Measurements from ENCODE around the gene MSANTD1.

The MSANTD1 gene

GRCh38 chr4:3217266-3217665 lies 31.7 kb upstream of the MSANTD1 start:
- no peak for DNase-seq

DNA sequence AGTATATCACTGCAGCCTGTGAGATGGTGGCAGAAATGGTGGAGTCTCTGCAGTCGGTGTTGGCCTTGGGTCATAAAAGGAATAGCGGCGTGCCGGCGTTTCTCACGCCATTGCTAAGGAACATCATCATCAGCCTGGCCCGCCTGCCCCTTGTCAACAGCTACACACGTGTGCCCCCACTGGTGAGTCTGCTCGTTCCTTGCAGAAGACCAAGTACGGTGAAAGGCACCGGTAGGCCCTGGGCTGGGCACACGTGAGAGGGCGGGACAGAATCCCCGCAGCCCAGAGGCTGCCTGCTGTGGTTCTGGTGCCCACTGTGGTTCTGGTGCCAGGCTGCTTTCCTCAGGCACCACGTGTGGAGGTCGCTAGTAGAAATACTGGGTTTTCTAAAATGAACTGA lies 31.2 kb upstream of the MSANTD1 start:
- no peak for DNase-seq

GRCh38 chr4:3218824-3219760 lies 29.9 kb upstream of the MSANTD1 start:
- DNase-seq = no peak

DNA sequence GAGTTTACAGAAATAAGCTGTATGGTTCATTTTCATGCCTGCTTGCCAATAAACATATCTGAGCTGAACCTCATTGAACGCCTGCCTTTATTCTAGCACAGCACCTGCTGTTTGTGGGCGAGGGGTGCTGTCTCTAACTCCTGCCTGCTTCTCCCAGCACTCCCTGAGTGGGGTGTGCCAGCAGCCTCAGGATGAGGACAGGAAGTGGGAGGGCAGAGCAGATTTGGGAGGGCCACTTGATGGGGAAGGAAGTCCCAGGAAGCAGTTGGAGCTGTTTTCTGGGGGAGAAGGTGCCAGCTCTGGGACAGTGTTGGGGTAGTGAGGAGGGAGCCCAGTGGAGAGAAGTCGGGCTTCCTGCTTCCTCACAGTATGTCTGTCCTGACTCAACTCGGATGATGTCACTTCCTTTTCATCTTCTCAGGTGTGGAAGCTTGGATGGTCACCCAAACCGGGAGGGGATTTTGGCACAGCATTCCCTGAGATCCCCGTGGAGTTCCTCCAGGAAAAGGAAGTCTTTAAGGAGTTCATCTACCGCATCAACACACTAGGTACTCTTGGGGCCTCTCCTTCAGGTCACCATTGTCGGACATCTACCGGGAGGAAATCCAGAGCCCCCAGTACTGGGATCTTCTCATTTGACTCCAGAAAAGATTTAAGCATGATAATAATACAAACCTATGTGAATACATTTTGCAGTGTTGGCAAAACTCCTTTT lies 29.0 kb upstream of the MSANTD1 start:
- no peak for DNase-seq

GRCh38 chr4:3220476-3221183 lies 28.3 kb upstream of the MSANTD1 start:
- DNase-seq = no peak

- no peak for DNase-seq
Measured at GRCh38 chr4:3221184-3221494, 27.8 kb upstream of the MSANTD1 start.

- DNase-seq = no peak
Measured at GRCh38 chr4:3221996-3222395, 27.0 kb upstream of the MSANTD1 start.

DNA sequence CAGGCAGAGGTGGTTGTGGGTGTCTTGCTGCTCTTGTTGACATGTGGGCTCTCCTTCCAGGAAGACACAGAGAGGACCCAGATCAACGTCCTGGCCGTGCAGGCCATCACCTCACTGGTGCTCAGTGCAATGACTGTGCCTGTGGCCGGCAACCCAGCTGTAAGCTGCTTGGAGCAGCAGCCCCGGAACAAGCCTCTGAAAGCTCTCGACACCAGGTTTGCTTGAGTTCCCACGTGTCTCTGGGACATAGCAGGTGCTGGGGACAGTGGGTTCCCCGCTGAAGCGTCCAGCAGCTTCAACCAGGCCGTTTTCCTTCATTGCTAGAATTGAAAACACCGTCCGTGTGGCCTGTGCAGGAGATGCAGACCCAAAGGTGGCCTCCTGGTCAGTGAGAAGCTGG lies 25.6 kb upstream of the MSANTD1 start:
- no peak for DNase-seq

DNA sequence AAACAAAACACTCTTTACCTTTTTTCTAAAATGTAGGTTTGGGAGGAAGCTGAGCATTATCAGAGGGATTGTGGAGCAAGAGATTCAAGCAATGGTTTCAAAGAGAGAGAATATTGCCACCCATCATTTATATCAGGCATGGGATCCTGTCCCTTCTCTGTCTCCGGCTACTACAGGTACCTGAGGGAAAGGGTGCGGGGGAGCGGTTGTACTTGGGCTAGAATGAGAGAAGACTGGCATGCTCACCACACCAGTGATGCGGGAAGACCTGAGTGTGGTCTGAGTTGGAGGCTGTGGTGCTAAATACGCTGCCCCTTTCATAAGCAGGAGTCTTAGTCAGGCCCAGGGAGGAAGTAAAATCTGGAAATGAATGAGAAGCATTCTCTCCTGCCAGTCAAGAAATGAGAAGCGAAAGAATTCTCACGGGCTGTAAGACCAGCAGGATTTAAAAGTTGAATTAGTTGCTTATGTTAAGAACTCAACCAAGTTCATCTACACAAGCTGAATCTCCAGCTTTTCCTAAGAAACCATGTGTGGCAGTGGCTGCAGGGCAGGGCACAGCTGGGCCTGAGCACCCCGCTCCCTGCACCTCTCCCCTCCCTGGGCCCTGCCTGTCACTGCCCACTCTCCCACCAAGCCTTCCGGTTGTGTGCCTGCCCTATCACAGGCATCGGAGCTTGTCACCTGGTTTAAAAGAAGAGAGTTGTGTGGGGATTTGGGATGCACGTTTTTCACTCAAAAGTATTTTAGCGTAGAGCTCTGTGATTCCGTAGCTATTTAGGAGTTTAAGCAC lies 24.8 kb upstream of the MSANTD1 start:
- DNase-seq = no peak

DNA sequence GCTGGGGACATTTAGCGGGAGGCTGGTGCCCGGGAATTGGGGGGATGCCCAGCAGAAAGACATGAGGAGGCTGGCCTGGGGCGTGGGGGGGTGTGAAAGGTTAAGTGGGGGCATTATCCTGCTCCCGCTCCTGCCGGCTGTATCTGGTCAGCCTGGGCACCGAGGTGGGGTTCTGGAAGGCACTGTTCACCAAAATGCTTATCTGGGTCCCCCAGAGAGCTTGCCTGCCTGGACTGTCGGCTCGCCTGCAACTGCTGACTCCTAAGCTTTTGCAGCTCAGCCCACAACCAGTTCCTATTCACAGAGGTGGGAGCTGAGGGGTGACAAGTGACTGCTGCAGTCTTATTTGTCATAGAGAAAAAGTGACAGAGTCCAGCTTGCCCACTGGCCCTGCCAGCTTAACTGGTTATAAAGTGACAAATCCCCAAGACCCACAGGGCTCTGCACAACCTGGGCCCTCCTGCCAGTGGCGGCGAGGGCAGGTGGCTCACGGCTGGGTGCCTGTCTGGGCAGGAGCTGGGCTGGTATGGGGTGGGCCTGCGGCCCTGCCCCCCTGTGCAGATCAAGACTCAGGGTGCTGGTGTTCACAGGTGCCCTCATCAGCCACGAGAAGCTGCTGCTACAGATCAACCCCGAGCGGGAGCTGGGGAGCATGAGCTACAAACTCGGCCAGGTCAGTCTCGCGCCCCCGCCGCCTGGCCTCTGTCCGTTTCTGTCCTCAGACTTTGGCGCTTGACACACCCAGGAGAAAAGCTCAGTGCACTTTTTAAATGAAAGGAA lies 23.7 kb upstream of the MSANTD1 start:
- DNase-seq = no peak

DNA sequence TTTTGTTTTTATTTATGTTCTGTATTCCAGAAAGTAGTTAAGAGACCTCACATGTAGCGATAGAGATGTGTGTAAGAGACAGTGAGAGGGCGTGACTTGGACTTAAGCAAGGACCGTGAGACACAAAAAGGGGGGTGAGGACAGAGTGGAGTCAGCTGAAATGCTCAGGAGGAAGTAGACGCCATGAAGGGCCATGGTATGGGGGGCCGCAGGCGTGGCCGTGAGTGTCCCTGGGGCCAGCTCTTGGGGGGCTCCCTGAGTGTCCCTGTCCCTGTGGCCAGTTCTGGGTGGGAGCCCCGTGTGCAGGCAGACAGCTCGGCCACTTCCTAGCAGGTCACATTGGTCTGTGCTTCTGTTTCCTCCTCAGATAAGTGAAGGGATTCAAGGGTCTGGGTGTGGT lies 23.0 kb upstream of the MSANTD1 start:
- no peak for DNase-seq

GRCh38 chr4:3226467-3226866 lies 22.5 kb upstream of the MSANTD1 start:
- DNase-seq = no peak

DNA sequence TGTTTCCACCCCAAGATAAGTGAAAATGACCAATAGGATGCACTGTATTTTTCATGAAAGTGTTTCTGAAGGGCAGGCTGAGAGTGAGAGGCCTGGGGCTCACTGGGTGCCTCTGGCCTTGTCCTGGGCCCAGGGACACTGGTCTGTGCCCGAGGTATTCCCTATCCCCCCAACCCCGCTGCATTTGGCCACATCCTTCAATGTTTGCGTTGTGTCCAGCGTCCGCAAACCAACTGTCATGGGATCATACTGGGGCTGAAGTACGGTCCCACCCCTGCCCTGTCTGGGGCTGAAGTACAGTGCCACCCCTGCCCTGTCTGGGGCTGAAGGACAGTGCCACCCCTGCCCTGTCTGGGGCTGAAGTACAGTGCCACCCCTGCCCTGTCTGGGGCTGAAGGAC lies 22.0 kb upstream of the MSANTD1 start:
- DNase-seq = no peak

- no peak for DNase-seq
Measured at GRCh38 chr4:3227878-3228675, 20.9 kb upstream of the MSANTD1 start.

DNA sequence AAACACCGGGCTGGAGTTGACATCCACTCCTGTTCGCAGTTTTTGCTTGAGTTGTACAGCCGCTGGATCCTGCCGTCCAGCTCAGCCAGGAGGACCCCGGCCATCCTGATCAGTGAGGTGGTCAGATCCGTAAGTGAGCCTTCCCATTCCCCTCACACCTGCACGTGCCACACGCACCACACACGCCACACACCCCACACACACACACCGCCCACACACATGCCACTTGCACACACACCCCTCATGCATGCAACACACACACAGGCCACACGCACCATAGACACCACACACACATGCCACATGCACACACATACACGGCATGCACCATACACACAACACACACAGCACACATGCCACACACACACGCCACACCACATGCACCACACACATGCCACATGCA lies 20.1 kb upstream of the MSANTD1 start:
- no peak for DNase-seq

- DNase-seq = no peak
Measured at GRCh38 chr4:3229328-3229727, 19.6 kb upstream of the MSANTD1 start.

- DNase-seq = no peak
Measured at GRCh38 chr4:3229964-3230363, 19.0 kb upstream of the MSANTD1 start.

DNA sequence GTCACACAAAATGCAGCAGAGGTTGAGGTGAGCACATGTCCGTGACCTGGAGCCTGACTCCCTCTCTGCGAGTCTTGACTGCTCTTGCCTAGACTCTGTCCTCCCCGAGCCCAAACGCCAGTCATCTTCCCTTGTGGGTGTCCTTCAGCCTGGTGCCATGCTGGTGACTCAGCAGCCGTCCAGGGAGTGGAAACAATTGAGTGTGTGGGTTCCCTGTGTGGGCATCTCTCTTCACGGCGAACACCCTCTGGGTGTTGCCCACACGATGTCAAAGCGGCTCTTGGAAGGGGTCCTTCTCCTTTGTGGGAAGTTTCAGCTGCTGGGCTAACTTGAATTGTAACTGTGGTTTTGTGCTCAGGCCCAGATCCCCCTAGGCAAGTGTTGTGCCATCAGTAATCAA lies 17.5 kb upstream of the MSANTD1 start:
- DNase-seq = no peak

DNA sequence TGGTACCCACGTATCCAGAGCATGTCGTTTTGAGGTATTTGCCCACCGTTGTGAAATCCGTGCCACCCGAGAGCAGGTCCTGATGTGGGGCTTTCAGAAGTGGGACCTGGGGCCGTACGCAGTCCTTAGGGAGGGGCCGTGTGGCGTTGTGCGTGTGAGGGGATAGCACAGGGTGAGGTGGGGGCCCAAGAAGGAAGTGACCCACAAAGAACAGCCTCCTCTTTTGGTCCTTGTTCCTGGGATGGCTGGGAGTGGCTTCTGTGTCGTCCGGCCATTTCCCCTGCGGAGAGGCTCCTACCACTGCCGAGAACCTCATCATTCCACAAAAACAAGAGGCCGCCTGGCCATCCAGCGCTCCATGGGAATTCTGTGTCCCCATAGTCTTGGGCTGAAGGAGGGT lies 17.0 kb upstream of the MSANTD1 start:
- DNase-seq = no peak

GRCh38 chr4:3232871-3233271 lies 16.1 kb upstream of the MSANTD1 start:
- DNase-seq = no peak

GRCh38 chr4:3233391-3234071 lies 15.4 kb upstream of the MSANTD1 start:
- DNase-seq = no peak
